Peyer's patch (tissue), 4 donors: ENCODE measurements around the gene ADCY6.

Experiments
- CTCF ChIP-seq, 6 experiments: fragments of 450-650 bp in 4 of 6; fragments of 200-600 bp in 2 of 6; sonication (generic) in 1 of 6; IDR thresholded peaks; one replicate each; pipeline ENCODE4 v1.5.1; 2017 to 2019; ENCODE audit warnings: antibody characterized with exemption in 6 of 6, mild to moderate bottlenecking in 3 of 6, moderate library complexity in 1 of 6
- POLR2A ChIP-seq, 2 donors: fragments of 450-650 bp; IDR thresholded peaks; one replicate each; pipeline ENCODE4 v1.5.1; 2017; ENCODE audit warnings: antibody characterized with exemption in 2 of 2, mild to moderate bottlenecking in 2 of 2, moderate library complexity in 2 of 2

- TF ChIP-seq POLR2A (IDR thresholded peaks at IDR 0.05) (peak; percentile 10 to 49), CTCF (IDR thresholded peaks at IDR 0.05) (peak; percentile 86 to 99 (median 98))
Observed at GRCh38 chr12:48795550-48796455, 6.9 kb upstream of the ADCY6 start.
